Measurements from ENCODE around the gene ALDH9A1.
"Not testable (repeated sequence)": the region's sequence is repeated elsewhere in the genome, so short reads cannot be mapped to it uniquely, and the experiment has no call there.

ALDH9A1 gene

DNA sequence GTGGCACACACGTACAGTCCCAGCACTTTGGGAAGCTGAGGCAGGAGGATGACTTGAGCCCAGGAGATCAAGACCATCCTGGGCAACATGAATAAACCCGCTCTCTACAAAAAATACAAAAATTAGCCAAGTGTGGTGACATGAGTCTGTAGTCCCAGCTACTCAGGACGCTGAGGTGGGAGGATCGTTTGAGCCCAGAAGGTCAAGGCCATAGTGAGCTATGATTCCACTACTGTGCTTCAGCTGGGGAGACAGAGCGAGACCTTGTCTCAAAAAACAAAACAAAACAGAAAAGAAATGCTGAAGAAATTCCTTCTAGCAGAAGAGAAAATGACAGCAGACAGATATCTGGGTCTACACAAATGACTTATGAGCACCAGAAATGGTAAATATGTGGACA is 10.3 kb downstream of the ALDH9A1 start:
- in situ Hi-C loops (cut with MboI; ENCODE audit: low sequenced_read_pairs) = no loop called here

GRCh38 chr1:165686971-165687433 is 11.4 kb downstream of the ALDH9A1 start:
- in situ Hi-C loops (cut with MboI; ENCODE audit: low sequenced_read_pairs) = no loop called here

DNA sequence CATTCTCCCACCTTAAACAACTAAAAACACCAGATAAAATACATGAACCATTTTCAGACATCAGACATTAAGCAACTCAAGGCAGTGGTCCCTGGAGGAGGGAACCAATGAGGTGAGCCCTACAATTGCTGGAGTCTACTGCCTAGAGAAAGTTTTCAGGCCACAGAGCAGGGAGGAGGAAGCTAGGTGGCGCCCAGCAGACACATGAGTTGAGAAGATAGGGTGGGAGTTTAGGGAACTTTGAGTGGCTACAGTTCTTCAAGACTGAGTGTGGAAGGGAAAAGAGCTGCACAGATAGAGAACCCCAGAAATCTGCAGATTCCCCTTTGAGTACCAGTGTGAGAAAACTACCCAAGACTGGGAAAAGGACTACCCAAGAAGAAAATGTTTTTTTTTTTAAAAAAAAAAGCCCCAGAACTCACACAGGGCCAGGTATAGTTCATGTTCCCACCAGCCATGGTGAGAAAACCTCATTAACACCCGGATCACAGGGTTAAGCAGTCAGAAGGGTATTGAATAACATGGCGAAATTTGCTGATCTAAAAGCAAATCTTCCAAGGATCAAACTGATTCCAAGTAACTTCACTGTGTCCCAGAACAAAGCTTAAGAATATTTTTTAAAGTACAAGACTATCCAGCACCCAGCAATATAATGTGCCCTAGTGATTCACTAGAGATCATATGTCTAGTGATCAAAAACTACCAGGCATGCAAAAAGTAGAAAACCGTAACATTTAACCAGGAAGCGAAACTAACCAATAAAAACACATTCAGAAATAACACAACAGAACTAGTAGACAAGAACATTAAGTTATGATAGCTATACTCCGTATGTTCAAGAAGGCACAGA is 12.0 kb downstream of the ALDH9A1 start:
- in situ Hi-C loops (cut with MboI; ENCODE audit: low sequenced_read_pairs) = no loop called here

DNA sequence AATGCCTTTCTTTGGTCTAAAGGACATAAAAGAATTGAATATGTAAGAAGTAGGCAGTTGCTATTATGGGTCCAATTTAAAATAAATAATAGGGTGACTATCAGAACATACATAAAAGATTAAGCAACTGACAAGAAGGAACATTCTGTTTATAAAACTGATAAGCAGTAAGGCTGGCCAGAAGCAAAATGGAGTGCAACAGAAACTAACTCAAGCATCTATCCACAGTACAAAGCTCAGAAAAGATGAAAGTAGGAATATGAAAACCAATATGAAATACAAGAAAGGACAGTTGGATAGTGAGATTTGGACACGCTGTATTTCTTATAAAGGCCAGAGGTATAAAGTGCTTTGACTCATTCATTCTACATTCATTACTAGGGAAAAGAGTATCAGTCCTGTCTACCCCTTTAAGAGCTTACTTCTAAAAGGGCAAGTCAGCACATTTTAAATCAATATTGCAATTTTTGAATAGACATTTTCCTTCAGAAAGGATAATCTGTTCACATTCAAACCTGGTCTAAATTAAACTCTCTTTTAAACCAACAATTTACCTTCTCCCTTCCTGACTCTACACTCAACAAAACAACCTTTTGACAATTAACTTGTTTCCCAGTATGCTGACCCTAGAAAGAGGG is 14.4 kb downstream of the ALDH9A1 start:
- in situ Hi-C loops (cut with MboI; ENCODE audit: low sequenced_read_pairs) = no loop called here

- in situ Hi-C loops (cut with MboI; ENCODE audit: low sequenced_read_pairs) = not testable (repeated sequence)
Measured at GRCh38 chr1:165680773-165681172, 17.6 kb downstream of the ALDH9A1 start.

DNA sequence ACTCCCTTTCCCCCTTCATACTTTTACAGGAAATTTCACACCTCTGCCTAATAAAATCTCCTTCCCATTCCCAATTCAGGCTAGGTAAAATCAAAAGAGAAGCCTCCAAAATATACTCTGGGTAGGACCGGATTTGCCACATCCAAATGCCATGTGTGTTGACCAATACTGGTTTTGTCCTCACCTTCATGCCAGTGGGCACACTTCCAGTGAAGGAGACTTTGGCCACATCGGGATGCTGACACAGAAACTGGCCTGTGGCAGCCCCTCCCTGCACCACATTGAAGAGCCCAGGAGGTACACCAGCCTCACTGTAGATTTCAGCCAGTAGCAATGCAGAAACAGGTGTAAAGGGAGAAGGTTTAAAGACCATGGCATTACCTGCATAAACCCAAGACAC is 18.1 kb downstream of the ALDH9A1 start:
- in situ Hi-C loops (cut with MboI; ENCODE audit: low sequenced_read_pairs) = no loop called here

- in situ Hi-C loops (cut with MboI; ENCODE audit: low sequenced_read_pairs) = no loop called here
Measured at GRCh38 chr1:165679282-165680036, 18.9 kb downstream of the ALDH9A1 start.

GRCh38 chr1:165678509-165678908 is 19.9 kb downstream of the ALDH9A1 start:
- in situ Hi-C loops (cut with MboI; ENCODE audit: low sequenced_read_pairs) = no loop called here

GRCh38 chr1:165675794-165676193 is 22.6 kb downstream of the ALDH9A1 start:
- in situ Hi-C loops (cut with MboI; ENCODE audit: low sequenced_read_pairs) = no loop called here

DNA sequence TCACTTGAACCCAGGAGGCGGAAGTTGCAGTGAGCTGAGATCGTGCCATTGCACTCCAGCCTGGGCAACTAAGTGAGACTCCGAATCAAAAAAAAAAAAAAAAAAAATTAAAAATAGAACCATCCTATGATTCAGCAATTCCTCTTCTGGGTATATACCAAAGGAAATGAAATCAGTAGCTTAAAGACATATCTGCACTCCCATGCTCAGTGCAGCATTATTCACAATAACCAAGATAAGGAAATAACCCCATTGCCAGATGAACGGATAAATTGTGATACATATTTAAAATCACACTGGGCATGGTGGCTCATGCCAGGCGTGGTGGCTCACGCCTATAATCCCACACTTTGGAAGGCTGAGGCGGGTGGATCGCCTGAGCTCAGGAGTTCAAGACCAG is 23.8 kb downstream of the ALDH9A1 start:
- in situ Hi-C loops (cut with MboI; ENCODE audit: low sequenced_read_pairs) = no loop called here

GRCh38 chr1:165671526-165671925 is 26.8 kb downstream of the ALDH9A1 start:
- in situ Hi-C loops (cut with MboI; ENCODE audit: low sequenced_read_pairs) = no loop called here

DNA sequence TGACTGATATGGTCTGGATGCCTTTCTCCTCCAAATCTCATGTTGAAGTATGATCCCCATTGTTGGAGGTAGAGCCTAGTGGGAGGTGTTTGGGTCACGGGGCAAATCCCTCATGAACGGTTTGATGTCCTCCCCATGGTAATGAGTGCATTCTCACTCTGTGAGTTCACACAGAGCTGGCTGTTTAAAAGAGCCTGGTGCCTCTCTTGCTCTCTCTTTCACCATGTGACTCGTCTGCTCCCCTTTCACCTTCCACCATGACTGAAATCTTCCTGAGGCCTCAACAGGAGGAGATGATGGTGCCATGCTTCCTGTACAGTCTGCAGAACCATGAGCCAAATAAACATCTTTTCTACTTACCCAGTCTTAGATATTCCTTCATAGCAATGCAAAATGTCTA is 30.2 kb downstream of the ALDH9A1 start:
- in situ Hi-C loops (cut with MboI; ENCODE audit: low sequenced_read_pairs) = no loop called here

GRCh38 chr1:165666152-165666825 is 32.1 kb downstream of the ALDH9A1 start:
- in situ Hi-C loops (cut with MboI; ENCODE audit: low sequenced_read_pairs) = no loop called here

- in situ Hi-C loops (cut with MboI; ENCODE audit: low sequenced_read_pairs) = no loop called here
Measured at GRCh38 chr1:165662186-165662585, 36.2 kb downstream of the ALDH9A1 start.

GRCh38 chr1:165661703-165662102 is 36.7 kb downstream of the ALDH9A1 start:
- in situ Hi-C loops (cut with MboI; ENCODE audit: low sequenced_read_pairs) = no loop called here

DNA sequence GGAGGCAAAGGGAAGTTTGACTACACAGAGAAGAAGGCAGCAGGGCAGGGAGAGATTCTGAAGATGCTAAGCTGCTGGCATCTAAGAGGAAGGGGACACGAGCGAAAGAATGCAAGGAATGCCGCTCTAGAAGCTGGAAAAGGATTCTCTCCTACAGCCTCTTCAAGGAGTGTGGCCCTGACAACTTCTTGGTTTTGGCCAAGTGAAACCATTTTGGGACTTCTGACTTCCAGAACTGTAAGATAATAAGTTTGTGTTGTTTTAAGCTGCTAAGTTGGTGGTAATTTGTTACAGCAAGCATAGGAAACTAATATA is 38.8 kb downstream of the ALDH9A1 start:
- in situ Hi-C loops (cut with MboI; ENCODE audit: low sequenced_read_pairs) = no loop called here

DNA sequence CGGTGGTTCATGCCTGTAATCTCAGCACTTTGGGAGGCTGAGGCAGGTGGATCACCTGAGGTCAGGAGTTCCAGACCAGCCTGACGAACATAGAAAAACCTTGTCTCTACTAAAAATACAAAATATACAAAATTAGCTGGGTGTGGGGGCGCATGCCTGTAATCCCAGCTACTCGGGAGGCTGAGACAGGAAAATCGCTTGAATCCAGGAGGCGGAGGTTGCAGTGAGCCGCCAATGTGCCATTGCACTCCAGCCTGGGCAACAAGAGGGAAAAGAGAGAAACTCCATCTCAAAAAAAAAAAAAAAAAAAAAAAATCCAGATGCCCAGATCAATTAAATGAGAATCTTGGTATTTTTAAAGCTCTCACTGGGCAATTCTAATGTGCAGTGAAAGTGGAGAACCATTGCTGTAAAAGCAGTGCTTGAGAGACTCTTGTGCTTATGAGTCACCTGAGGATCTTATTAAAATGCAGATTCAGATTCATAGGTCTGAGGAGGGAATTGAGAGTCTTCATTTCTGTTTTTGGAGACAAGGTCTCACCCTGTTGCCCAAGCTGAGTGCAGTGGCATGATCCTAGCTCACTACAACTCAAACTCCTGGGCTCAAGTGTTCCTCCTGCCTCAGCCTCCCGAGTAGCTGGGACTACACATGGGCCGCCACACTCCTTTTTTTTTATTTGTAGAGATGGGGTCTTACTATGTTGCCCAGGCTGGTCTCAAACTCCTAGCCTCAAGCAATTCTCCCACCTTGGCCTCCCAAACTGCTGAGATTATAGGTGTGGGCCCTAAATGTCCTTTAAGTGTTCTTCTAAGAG is 39.4 kb downstream of the ALDH9A1 start:
- in situ Hi-C loops (cut with MboI; ENCODE audit: low sequenced_read_pairs) = not testable (repeated sequence)

GRCh38 chr1:165650981-165651625 is 47.3 kb downstream of the ALDH9A1 start:
- in situ Hi-C loops (cut with MboI; ENCODE audit: low sequenced_read_pairs) = no loop called here

GRCh38 chr1:165648919-165649572 is 49.3 kb downstream of the ALDH9A1 start:
- in situ Hi-C loops (cut with MboI; ENCODE audit: low sequenced_read_pairs) = no loop called here
